B cell (primary cell): ENCODE measurements around the gene SLC7A6. TPM values are rescaled to one million over a fixed set of nuclear protein-coding genes. Genes with fewer than 3 reads are reported as not detected.

Experiments used
- ATAC-seq: fragments of 200-7000 bp; cut with Tn5 transposase; one replicate; pipeline ENCODE4 v1.10.0; 2021; ENCODE audit warnings: low read depth, mild to moderate bottlenecking, moderate number of reproducible peaks, moderate library complexity
- CTCF ChIA-PET: fragments of 350-600 bp; sonication (Branson Sonifier 250); formaldehyde crosslinking; loops from one replicate; lab custom pipeline; 2021; ENCODE audit warnings: antibody characterized with exemption, inconsistent platforms; lab: Charles Lee
- POLR2A ChIA-PET: fragments of 350-600 bp; sonication (Branson Sonifier 250); formaldehyde crosslinking; loops from one replicate; lab custom pipeline; 2021; ENCODE audit warnings: antibody characterized with exemption; lab: Charles Lee
- DNase-seq: peaks from one replicate; pipeline ENCODE4 v3.0.0; 2013
- H2AFZ ChIP-seq: 2 replicates; pipeline ENCODE4 v1.6.1; 2012; ENCODE audit warnings: mild to moderate bottlenecking, low read depth, low read length; ENCODE audit not compliant: insufficient read depth, poor library complexity, severe bottlenecking
- H3K27ac ChIP-seq, 2 donors: 1 replicate in 1 of 2; 2 replicates in 1 of 2; pipeline ENCODE4 v1.5.1; 2012 to 2013; ENCODE audit warnings: low read length in 2 of 2, mild to moderate bottlenecking in 2 of 2, moderate library complexity in 1 of 2
- H3K27me3 ChIP-seq, 4 experiments: fragments of 200-600 bp in 1 of 4; sonication (generic) in 1 of 4; replicated peaks in 1 of 4; 1 replicate in 2 of 4; 2 replicates in 2 of 4; pipeline versions ENCODE4 v1.6.1 to v1.7.0; 2013 to 2016; ENCODE audit warnings: low read length in 3 of 4, mild to moderate bottlenecking in 2 of 4, mixed read lengths in 1 of 4, moderate library complexity in 1 of 4; ENCODE audit not compliant: insufficient read depth in 4 of 4, control insufficient read depth in 3 of 4; ENCODE audit errors: control extremely low read depth in 1 of 4
- H3K36me3 ChIP-seq, 2 experiments: replicated peaks in 1 of 2; 1 replicate in 1 of 2; 2 replicates in 1 of 2; pipeline versions ENCODE4 v1.6.1 to v1.7.1; 2013; ENCODE audit warnings: low read length in 1 of 2; ENCODE audit not compliant: insufficient read depth in 2 of 2, control insufficient read depth in 1 of 2; ENCODE audit errors: control extremely low read depth in 1 of 2, extremely low read depth in 1 of 2
- H3K4me1 ChIP-seq, 2 donors: fragments of 200-600 bp in 1 of 2; sonication (generic) in 1 of 2; 1 replicate in 1 of 2; 2 replicates in 1 of 2; pipeline versions ENCODE4 v1.5.1 to v1.6.1; 2013 to 2017; ENCODE audit warnings: low read length in 2 of 2; ENCODE audit not compliant: control insufficient read depth in 2 of 2, insufficient read depth in 2 of 2
- H3K4me2 ChIP-seq: replicated peaks from 2 replicates; pipeline ENCODE3; 2012; ENCODE audit warnings: mild to moderate bottlenecking, low read depth, low read length; ENCODE audit not compliant: poor library complexity, severe bottlenecking
- H3K4me3 ChIP-seq, 5 experiments: fragments of 200-600 bp in 1 of 5; sonication (generic) in 1 of 5; 1 replicate in 3 of 5; 2 replicates in 2 of 5; pipeline versions ENCODE4 v1.5.1 to v1.7.0; 2011 to 2016; ENCODE audit warnings: low read length in 4 of 5, mild to moderate bottlenecking in 4 of 5, low read depth in 2 of 5, control low read depth in 1 of 5, moderate library complexity in 1 of 5; ENCODE audit not compliant: insufficient read depth in 1 of 5; ENCODE audit errors: control extremely low read depth in 1 of 5, extremely low read depth in 1 of 5
- H3K79me2 ChIP-seq: fragments of 200-600 bp; sonication (generic); one replicate; pipeline ENCODE4 v1.6.0; 2016; ENCODE audit warnings: low read length; ENCODE audit not compliant: control insufficient read depth, insufficient read depth
- H3K9ac ChIP-seq: fragments of 200-600 bp; sonication (generic); 2 replicates; pipeline ENCODE4 v1.6.1; 2017; ENCODE audit warnings: mild to moderate bottlenecking, low read length, moderate library complexity
- H3K9me3 ChIP-seq, 3 donors: one replicate each; pipeline versions ENCODE4 v1.6.1 to v1.7.1; 2013; ENCODE audit warnings: low read length in 2 of 3; ENCODE audit not compliant: control insufficient read depth in 2 of 3, insufficient read depth in 1 of 3; ENCODE audit errors: control extremely low read depth in 1 of 3
- H4K20me1 ChIP-seq: 2 replicates; pipeline ENCODE4 v1.6.0; 2012; ENCODE audit warnings: mild to moderate bottlenecking, low read length; ENCODE audit not compliant: insufficient read depth, control insufficient read depth, poor library complexity, severe bottlenecking
- H3K27ac Mint-ChIP-seq: one replicate; pipeline ENCODE4 v1.8.0; 2021; ENCODE audit warnings: mixed read lengths
- H3K27me3 Mint-ChIP-seq: one replicate; pipeline ENCODE4 v1.8.0; 2021; ENCODE audit warnings: mixed read lengths
- H3K4me1 Mint-ChIP-seq: one replicate; pipeline ENCODE4 v1.8.0; 2021; ENCODE audit warnings: mixed read lengths
- H3K4me3 Mint-ChIP-seq: one replicate; pipeline ENCODE4 v1.8.0; 2021; ENCODE audit warnings: mixed read lengths
- H3K9me3 Mint-ChIP-seq: one replicate; pipeline ENCODE4 v1.8.0; 2022; ENCODE audit warnings: mixed read lengths; ENCODE audit not compliant: insufficient read depth
- CTCF ChIP-seq: fragments of 200-600 bp; IDR thresholded peaks from one replicate; pipeline ENCODE4 v1.8.0; 2022; ENCODE audit warnings: antibody characterized with exemption, mild to moderate bottlenecking
- EZH2 ChIP-seq: IDR thresholded peaks from 2 replicates; pipeline ENCODE4 v1.6.1; 2012; ENCODE audit warnings: borderline replicate concordance, low read depth, mild to moderate bottlenecking, moderate library complexity, low read length; ENCODE audit not compliant: insufficient read depth, poor library complexity, severe bottlenecking
- WGBS: methylation state at CpG from one replicate; pipeline ENCODE4 v1.1.5; 2013; ENCODE audit warnings: missing lambda C conversion rate; ENCODE audit not compliant: insufficient coverage; 5-methylcytosine and 5-hydroxymethylcytosine counted together
- intact Hi-C: fragments of 100-400 bp; cut with micrococcal nuclease; formaldehyde crosslinking; loops from one replicate; pipeline ENCODE4 v1.10.0; 2022
- polyA plus RNA-seq: library from polyadenylated mRNA; depleted of rRNA; stranded (reverse); fragments of >200 nt; gene quantifications from 2 replicates; pipeline ENCODE4 v1.2.3, GENCODE V29; 2012
- total RNA-seq, 2 donors: library from RNA; stranded (reverse); fragments of 120-200 nt in 1 of 2; gene quantifications; 1 replicate in 1 of 2; 2 replicates in 1 of 2; pipeline versions ENCODE4 v1.2.3 to v1.2.4, GENCODE V29; 2013 to 2022

Gene SLC7A6
- total and polyA plus RNA-seq, 2 donors (not counting 1 experiment from before 2014, with no cell fraction given) = 73.8 to 85.1 TPM

GRCh38 chr16:68263559-68264127 lies 683 bp upstream of the SLC7A6 start:
- peaks cover 77% of the 10 kb centered on the region for H3K79me2 ChIP-seq
- peaks cover 17 to 47% of the 10 kb centered on the region in 2 donors for H3K4me1 ChIP-seq
- Mint-ChIP-seq H3K9me3 (no peaks in the 10 kb centered on the region), H3K4me3 (peak overlapping the region; percentile 92), H3K27ac (peak overlapping the region; percentile 95), H3K4me1 (peaks cover 40% of the 10 kb centered on the region), H3K27me3 (no peaks in the 10 kb centered on the region)
- CTCF ChIA-PET = interaction anchor here (0.6 to 15.1 kb wide), 25 partner anchors 9 to 772 kb away, joined by 3 to 554 read pairs (median 6); partner anchors contain the start of genes NFATC3, PLA2G15, PRMT7 and SLC7A6OS
- H3K36me3 ChIP-seq = peaks cover 0 to 24% of the 10 kb centered on the region in 2 experiments
- peak overlapping the region; percentile 91 for H2AFZ ChIP-seq
- 39% methylated on average over 11 of the region's 11 CpGs for WGBS
- H3K9me3 ChIP-seq = peaks cover 0 to 4% (median 0%) of the 10 kb centered on the region in 3 donors
- peak; percentile 33 for DNase-seq
- H3K4me2 ChIP-seq = peak overlapping the region; percentile 82
- peak overlapping the region in 4 of 5 experiments; percentile 63 to 91 (median 88) for H3K4me3 ChIP-seq
- H3K9ac ChIP-seq = peak overlapping the region; percentile 95
- no peaks in the 10 kb centered on the region for H3K27me3 ChIP-seq
- TF ChIP-seq CTCF (no peak), EZH2 (no peak)
- intact Hi-C loops = loop anchor here (1.0 to 10.0 kb wide), 6 partner anchors 18 to 261 kb away; partner anchors contain the start of genes PLA2G15 and PRMT7
- peak overlapping the region; percentile 92 to 97 for H3K27ac ChIP-seq
- peaks cover 15% of the 10 kb centered on the region for H4K20me1 ChIP-seq
- ATAC-seq = no peak
- POLR2A ChIA-PET = interaction anchor here (1.3 to 2.8 kb wide), 4 partner anchors 21 to 47 kb away, joined by 4 to 38 read pairs (median 15); partner anchors contain the start of genes PRMT7 and SLC7A6OS
